HepG2 (cell line): ENCODE results near the gene PMS2. TPM values are rescaled to one million over a fixed set of nuclear protein-coding genes. Genes with fewer than 3 reads are reported as not detected.
A peak's percentile ranks its signal among the peaks of the same experiment; 100 is the strongest.

ENCODE experiments used
- DZIP1 ChIP-seq: sonication (generic); formaldehyde crosslinking; IDR thresholded peaks from 2 replicates; pipeline ENCODE4 v1.5.0; 2020; ENCODE audit warnings: mild to moderate bottlenecking, missing genetic modification reagents
- MTA3 ChIP-seq: sonication (generic); formaldehyde crosslinking; IDR thresholded peaks from 2 replicates; pipeline ENCODE4 v1.4.0; 2020; ENCODE audit warnings: missing genetic modification reagents
- NR3C1 ChIP-seq: sonication (generic); formaldehyde crosslinking; IDR thresholded peaks from 2 replicates; pipeline ENCODE4 v1.4.0; 2020; ENCODE audit warnings: missing genetic modification reagents
- ONECUT2 ChIP-seq: sonication (generic); formaldehyde crosslinking; IDR thresholded peaks from 2 replicates; pipeline ENCODE4 v1.4.0; 2020; ENCODE audit warnings: missing genetic modification reagents
- STAT6 ChIP-seq: sonication (generic); formaldehyde crosslinking; IDR thresholded peaks from 2 replicates; pipeline ENCODE4 v1.4.0; 2020; ENCODE audit warnings: missing genetic modification reagents, mild to moderate bottlenecking, borderline replicate concordance
- ZNF766 ChIP-seq: sonication (generic); formaldehyde crosslinking; IDR thresholded peaks from 2 replicates; pipeline ENCODE4 v1.5.0; 2020; ENCODE audit warnings: missing genetic modification reagents, borderline replicate concordance
- ZNF790 ChIP-seq: sonication (generic); formaldehyde crosslinking; IDR thresholded peaks from 2 replicates; pipeline ENCODE4 v1.8.0; 2022; ENCODE audit warnings: missing genetic modification reagents, mild to moderate bottlenecking, borderline replicate concordance
- polyA plus RNA-seq, 8 experiments: library from polyadenylated mRNA; depleted of rRNA in 3 of 8; stranded (reverse) in 7 of 8; unstranded in 1 of 8; fragments of >200 nt; fragmentation: Illumina TruSeq in 4 of 8; extraction: Trizol in 4 of 8; gene quantifications; 2 replicates each; pipeline versions ENCODE4 v1.2.1 to v1.2.3, GENCODE V29; 2011 to 2016; ENCODE audit warnings: low read depth in 4 of 8, missing spikeins in 1 of 8, mixed read lengths in 1 of 8; ENCODE audit not compliant: insufficient read depth in 1 of 8
- total RNA-seq, 5 experiments: library from RNA; depleted of rRNA; stranded (reverse); fragments of >200 nt; fragmentation: Illumina TruSeq; extraction: Trizol; gene quantifications; 2 replicates each; pipeline ENCODE4 v1.2.3, GENCODE V29; 2016; ENCODE audit warnings: low read depth in 1 of 5
- TF ChIP-seq, protein P1 (sequence below): sonication (generic); formaldehyde crosslinking; IDR thresholded peaks from 2 replicates; pipeline ENCODE4 v1.4.0; 2020; ENCODE audit warnings: missing genetic modification reagents; ENCODE audit errors: not compliant biosample characterization
- TF ChIP-seq, protein P2 (sequence below): sonication (generic); formaldehyde crosslinking; IDR thresholded peaks from 2 replicates; pipeline ENCODE4 v1.5.1; 2020; ENCODE audit warnings: mild to moderate bottlenecking, missing genetic modification reagents, borderline replicate concordance
- TF ChIP-seq, protein P3 (sequence below): sonication (generic); formaldehyde crosslinking; IDR thresholded peaks from 2 replicates; pipeline ENCODE4 v1.5.1; 2020; ENCODE audit warnings: mild to moderate bottlenecking, missing genetic modification reagents, borderline replicate concordance
- TF ChIP-seq, protein P4 (sequence below): sonication (generic); formaldehyde crosslinking; conservative IDR thresholded peaks from 2 replicates; pipeline ENCODE4 v1.8.1; 2023; ENCODE audit warnings: missing genetic modification reagents

PMS2 gene
- total and polyA plus RNA-seq, 2 of the 13 experiments (the other 11 are each of a cell fraction or from before 2014, with no cell fraction given), result 6.3 to 11.4 TPM

DNA sequence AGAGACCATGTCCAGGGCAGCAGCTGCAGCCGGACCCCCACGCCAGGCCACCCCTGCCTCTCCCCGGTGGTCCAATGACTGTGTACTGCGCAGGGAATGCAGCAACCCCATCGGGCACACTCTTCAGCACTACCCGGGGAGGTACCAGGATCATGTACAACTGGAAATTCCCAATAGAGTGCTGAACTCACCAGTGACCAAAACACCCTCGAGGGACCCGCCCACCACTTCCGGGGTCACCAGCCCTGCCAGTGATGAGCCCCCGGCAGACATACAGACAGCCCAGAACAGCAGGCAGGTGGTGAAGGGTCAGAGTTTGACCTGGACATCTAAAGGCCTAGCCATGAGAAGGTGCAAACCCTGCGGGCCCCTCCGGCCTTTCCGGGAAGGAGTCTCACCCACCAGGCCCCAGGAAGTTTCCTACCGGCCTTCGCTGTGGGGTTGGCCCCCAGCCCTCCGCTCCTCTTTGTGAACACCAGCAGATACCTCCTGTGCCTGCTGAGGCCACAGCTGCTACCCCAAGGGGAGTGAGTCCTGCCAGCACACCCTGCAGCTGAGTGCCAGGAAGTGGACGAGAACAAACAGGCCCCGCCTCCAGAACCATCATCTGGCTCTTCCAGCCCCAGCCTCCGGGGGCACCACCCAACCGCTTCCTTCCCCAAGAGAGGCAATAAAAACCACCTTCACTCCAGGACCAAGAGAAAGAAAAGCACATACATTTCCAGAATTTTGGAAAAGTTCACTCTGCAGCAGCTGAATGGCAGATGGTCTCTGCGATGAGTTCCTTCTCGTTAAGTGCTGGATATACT is 17.4 kb upstream of the PMS2 start (continued):
- TF ChIP-seq, protein P1, sequence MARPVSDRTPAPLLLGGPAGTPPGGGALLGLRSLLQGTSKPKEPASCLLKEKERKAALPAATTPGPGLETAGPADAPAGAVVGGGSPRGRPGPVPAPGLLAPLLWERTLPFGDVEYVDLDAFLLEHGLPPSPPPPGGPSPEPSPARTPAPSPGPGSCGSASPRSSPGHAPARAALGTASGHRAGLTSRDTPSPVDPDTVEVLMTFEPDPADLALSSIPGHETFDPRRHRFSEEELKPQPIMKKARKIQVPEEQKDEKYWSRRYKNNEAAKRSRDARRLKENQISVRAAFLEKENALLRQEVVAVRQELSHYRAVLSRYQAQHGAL (CRISPR knock-in tag), result no peak
- TF ChIP-seq DZIP1, result 0 out of 2 replicates have a peak, but pooled peaks have one; percentile 17
- TF ChIP-seq ZNF766 (CRISPR knock-in tag), result no peak
- TF ChIP-seq, protein P2, sequence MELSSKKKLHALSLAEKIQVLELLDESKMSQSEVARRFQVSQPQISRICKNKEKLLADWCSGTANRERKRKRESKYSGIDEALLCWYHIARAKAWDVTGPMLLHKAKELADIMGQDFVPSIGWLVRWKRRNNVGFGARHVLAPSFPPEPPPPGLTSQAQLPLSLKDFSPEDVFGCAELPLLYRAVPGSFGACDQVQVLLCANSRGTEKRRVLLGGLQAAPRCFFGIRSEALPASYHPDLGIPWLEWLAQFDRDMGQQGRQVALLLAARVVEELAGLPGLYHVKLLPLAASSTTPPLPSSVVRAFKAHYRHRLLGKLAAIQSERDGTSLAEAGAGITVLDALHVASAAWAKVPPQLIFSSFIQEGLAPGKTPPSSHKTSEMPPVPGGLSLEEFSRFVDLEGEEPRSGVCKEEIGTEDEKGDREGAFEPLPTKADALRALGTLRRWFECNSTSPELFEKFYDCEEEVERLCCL, result no peak
- TF ChIP-seq, protein P3, sequence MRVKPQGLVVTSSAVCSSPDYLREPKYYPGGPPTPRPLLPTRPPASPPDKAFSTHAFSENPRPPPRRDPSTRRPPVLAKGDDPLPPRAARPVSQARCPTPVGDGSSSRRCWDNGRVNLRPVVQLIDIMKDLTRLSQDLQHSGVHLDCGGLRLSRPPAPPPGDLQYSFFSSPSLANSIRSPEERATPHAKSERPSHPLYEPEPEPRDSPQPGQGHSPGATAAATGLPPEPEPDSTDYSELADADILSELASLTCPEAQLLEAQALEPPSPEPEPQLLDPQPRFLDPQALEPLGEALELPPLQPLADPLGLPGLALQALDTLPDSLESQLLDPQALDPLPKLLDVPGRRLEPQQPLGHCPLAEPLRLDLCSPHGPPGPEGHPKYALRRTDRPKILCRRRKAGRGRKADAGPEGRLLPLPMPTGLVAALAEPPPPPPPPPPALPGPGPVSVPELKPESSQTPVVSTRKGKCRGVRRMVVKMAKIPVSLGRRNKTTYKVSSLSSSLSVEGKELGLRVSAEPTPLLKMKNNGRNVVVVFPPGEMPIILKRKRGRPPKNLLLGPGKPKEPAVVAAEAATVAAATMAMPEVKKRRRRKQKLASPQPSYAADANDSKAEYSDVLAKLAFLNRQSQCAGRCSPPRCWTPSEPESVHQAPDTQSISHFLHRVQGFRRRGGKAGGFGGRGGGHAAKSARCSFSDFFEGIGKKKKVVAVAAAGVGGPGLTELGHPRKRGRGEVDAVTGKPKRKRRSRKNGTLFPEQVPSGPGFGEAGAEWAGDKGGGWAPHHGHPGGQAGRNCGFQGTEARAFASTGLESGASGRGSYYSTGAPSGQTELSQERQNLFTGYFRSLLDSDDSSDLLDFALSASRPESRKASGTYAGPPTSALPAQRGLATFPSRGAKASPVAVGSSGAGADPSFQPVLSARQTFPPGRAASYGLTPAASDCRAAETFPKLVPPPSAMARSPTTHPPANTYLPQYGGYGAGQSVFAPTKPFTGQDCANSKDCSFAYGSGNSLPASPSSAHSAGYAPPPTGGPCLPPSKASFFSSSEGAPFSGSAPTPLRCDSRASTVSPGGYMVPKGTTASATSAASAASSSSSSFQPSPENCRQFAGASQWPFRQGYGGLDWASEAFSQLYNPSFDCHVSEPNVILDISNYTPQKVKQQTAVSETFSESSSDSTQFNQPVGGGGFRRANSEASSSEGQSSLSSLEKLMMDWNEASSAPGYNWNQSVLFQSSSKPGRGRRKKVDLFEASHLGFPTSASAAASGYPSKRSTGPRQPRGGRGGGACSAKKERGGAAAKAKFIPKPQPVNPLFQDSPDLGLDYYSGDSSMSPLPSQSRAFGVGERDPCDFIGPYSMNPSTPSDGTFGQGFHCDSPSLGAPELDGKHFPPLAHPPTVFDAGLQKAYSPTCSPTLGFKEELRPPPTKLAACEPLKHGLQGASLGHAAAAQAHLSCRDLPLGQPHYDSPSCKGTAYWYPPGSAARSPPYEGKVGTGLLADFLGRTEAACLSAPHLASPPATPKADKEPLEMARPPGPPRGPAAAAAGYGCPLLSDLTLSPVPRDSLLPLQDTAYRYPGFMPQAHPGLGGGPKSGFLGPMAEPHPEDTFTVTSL (CRISPR knock-in tag), result no peak
- no peak for TF ChIP-seq STAT6 (CRISPR knock-in tag)
- TF ChIP-seq NR3C1, result no peak
- no peak for TF ChIP-seq MTA3 (CRISPR knock-in tag)
- TF ChIP-seq ZNF790 (CRISPR knock-in tag), result no peak
- no peak for TF ChIP-seq ONECUT2 (CRISPR knock-in tag)
- TF ChIP-seq, protein P4, sequence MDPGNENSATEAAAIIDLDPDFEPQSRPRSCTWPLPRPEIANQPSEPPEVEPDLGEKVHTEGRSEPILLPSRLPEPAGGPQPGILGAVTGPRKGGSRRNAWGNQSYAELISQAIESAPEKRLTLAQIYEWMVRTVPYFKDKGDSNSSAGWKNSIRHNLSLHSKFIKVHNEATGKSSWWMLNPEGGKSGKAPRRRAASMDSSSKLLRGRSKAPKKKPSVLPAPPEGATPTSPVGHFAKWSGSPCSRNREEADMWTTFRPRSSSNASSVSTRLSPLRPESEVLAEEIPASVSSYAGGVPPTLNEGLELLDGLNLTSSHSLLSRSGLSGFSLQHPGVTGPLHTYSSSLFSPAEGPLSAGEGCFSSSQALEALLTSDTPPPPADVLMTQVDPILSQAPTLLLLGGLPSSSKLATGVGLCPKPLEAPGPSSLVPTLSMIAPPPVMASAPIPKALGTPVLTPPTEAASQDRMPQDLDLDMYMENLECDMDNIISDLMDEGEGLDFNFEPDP (CRISPR knock-in tag), result no peak
